Hypothalamus (tissue), 51 donors: Measurements from ENCODE around the gene SCNN1A.

Experiments
- DNase-seq, 51 donors: peaks; one replicate each; lab custom pipeline; 2025; lab: John Stamatoyannopoulos, UW

The SCNN1A gene

DNA sequence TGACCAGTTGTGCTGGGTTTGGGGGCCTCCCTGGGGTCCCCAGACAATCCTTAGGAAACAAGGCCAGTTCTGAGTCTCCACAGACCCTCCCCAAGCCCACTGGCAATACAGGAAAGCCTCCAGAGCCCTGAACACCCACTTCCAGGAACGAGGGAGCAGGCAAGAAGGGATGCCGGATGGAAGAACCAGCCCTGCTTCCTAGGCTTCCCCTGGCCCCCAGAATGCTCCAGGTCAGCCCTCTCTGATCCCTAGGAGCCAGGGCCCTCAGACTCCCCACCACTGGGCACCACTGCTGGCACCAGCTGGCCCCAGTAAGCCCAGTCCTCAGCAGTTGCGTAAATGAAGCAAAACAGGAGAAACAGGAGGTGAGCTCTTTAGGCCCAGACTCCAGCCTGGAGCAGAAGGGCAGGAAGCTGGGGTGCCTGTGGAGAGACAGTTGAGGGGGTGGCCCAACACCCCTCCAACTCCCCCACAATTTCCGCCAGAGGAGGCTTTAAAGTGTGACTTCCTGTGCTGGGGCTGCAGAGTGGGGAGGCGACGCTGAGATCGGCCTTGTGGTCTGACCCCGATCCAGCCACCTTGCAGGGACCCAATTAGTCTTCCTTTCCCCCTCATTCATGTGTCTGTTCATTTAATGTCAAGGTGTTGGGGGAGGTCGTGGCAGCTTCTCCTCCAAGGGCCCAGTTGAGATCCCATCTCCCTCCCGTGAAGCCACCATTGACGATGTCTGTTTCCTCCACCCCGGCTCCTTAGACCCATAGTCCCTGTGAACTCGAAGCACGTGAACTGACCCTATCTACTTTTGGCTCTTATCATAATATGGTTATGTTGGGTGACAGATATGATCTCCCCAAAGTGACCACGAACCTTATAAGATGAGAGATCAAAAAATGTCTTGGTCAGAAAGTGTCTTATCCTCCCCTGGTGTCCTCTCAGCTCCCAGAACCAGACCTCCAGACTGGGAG, 38.2 kb downstream of the SCNN1A start:
- no peak for DNase-seq

DNA sequence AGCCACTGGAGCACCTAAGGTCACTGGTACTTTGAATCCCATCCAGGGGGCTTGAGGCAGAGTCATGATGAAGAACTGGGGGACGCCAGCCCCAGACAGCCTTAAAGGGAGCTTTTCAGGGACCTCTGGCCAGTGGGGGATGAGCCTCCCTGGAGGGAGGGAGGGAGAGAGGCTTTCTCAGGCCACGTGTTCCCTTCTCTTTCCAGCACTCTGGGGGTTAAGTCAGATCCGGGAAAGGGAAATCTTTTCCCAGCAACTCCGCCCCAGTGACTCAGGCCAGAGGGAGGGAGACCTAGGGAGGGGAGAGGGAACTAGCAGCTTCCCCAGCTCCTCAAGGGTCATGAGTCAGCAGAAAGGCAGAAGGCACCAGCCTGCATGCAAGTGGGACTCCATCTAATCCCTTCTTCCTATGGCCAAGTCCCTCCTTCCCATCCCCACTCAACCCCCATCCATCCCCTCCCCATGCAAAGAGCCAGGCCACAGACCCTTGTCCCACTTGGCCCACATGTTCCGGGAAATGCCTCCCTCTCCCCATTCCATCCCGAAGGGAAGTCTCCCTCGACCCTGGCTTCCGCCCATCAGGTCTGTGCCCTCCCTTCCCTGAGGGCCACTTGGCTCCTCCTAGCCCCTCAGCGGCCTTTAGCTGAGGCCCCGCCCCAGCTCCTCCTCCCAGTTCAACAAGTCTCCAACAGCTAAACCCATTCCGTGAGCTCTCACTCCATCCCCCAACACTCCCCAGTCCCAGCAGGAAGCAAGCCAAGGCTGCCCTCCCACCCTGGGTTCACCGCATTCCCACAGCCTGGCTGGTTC, 39.1 kb downstream of the SCNN1A start:
- peak in 47 of 51 donors; percentile 17 to 96 (median 70) for DNase-seq

DNA sequence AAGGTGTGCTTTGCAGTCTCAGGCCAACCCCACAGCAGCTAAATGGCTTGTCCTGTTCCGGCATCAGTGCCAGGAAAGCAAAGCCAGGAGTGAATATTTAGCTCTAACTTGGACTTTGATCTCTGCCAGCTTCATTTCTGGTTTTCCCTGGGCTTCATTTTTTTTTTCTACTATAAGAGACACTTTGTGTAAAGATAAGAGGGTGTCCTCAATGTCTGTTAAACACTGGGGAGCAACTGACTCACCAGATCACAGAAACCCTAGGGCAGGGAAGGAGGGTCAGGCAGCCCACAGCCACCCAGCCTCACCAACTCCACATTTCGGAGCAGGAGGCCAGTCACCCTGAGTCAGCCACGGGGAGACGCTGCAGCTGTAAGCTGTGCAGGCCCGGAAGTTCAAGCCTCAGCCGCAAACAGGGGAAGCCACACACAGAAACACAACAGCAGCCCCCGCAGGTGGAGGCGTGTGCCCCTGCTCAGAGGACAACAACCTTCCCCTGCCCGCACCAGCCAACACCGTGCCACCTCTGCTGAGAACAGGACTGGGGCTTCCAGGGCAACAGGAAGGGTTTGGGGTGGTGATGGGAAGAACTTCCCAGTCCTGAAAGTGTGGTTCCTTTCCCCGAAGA, 39.8 kb downstream of the SCNN1A start:
- DNase-seq = peak in 24 of 51 donors; percentile 9 to 72 (median 36)

DNA sequence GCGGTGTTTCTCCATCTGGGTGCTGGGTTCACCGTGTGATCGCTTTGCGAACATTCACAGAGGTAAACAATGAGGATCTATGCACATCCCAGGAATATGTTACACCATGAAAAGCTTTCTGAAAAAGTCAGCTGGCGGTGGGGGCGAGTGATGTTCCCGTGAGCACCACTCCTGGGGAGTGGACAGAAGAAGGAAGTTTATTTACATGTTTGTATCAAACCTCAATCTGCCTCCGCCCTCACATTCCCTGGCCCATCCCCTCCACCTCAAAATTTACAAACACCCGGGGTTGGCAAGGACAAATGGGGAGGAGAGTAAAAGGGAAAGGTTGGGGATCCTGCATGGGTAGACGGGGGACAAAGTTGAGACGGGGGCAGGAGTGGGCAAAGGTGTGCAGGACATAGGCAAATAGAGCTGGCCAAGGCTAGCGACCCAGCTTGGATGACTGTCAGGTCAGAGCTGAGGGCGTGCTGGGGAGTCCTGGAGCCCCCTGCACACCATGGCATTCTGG, 40.4 kb downstream of the SCNN1A start:
- peak in 2 of 51 donors; percentile 25 to 37 for DNase-seq

DNA sequence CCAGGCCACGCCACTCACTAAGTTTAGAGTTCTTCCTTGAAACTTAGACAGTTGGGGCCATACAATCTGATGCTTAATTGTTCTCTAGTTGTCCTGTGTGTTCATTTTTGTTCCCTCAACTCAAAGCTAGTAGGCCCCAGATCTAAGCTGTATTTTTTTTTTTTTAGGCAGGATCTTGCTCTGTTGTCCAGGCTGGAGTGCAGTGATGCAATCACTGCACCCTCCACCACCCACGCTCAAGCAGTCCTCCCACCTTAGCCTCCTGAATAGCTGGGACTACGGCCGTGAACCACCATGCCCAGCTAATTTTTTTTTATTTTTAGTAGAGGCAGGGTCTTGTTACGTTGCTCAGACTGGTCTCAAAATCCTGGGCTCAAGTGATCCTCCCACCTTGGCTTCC, 41.0 kb downstream of the SCNN1A start:
- DNase-seq = no peak

DNA sequence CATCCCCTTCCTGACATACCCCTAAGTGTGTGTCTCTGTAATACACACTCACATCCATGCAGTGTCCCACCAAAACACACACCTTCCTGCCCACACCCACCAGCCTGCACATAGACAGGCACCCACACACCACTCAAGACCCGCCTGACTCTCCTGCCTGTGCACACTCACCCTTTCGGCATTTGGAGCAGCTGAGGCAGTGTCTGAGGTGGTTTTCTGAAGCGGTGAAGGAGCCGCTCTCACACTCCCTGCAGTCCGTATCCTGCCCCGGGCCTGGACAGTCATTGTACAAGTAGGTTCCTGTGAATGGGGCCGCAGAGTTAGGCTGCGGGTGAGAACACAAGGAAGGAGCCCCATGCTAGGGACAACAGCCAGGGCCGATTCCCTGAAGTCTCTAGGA, 41.8 kb downstream of the SCNN1A start:
- no peak for DNase-seq

DNA sequence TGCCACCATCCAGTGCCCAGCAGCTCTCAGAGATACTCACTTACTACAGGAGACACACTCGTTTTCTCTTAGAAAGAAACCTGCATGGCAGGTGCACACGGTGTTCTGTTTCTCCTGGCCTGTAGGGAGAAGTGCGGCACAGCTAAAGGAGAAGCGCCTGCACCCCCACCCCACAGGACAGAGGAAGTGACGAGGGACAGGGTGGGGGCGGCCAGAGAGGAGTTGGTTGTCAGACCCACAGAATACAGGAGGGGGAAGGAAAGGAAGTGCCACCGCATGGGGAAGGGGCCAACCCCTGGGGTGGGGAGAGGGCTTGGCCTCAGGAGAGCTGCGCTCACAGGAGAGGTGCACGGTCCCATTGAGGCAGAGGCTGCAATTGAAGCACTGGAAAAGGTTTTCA, 42.3 kb downstream of the SCNN1A start:
- peak in 3 of 51 donors; percentile 15 to 19 (median 19) for DNase-seq

DNA sequence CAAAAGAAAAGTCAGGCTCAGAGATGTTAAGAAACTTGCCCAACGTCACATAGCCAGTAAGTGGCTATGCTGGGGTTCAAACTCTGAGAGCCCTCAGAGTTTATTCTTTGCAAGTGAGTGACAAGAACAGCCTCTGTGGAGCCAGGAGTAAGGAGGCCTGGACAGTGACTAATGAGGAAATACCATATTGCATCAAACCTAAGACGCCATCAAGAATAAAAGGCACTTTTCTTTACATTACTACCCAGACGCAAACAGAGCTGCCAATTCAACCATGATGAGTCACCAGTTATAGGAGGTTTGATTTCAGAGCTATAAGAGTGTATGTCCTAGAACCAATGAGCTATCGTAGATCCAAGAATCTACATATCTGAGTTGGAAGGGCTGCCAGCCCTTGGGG, 42.9 kb downstream of the SCNN1A start:
- no peak for DNase-seq

DNA sequence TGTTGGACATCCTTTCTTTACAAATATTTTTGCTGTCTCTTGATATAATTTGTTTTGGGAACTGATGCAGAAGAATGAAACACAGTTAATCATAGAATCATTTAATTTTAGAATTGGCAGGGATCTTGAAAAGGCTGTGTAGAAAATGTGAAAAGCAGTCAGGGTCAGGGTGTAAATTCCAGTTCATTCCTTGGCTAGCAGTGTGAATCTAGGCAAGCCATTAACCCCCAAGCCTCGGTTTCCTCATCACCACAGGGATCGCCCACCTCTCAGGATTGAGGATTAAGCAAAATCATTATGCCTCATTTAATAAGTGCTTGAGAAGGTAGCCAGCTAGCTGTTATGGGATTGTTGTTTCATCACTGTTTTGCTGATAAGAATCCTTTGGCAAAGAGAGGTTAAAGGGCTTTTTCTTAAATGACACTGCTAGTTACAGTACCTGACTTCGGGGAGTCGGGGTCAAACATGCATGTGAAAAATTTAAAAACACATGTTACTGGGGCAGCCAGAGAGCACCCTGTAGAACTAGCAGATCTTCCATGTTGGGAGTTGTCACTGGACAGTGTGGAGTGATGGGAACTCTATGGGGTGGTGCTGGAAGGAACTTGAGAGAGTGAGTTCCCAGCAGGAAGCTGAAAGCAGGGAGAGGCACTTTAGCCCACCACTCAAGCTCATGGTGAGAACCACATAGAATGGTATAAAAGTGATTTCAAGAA, 44.2 kb downstream of the SCNN1A start:
- no peak for DNase-seq

DNA sequence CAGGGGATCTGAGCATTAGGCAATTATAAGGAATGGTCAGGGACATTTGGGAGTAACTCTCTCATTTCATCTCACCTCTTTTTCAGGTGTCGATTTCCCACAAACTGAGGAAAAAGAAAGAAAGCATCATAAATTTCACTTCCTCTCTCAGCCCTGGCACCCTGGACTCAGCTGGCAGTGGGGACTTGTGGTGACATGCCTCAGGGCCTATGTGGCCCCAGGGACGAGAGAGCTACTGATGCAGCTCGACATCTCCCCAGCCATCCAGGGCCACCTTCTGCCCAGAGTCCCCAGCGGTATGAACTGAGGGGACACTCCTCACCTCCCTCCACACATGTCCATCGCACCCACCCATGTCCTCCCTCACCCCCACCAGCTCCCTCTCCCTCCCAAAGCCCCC, 45.2 kb downstream of the SCNN1A start:
- DNase-seq = no peak

DNA sequence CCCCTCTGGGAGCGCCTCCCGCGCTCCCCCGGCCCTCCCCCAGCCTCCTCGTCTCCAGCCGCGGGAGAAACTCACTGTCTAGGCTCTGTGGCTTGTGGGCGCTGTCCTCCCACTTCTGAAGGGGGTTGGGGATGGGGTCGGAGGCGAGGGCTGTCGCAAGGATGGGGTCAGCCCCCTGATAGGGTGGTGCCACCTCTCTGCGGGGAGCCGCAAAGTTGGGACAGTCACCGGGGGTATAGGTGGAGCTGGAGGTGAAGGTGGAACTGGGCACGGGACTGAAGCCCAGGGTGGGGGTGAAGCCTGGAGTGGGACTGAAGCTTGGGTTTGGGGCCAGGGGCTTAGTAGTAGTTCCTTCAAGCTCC, 45.7 kb downstream of the SCNN1A start:
- DNase-seq = no peak

DNA sequence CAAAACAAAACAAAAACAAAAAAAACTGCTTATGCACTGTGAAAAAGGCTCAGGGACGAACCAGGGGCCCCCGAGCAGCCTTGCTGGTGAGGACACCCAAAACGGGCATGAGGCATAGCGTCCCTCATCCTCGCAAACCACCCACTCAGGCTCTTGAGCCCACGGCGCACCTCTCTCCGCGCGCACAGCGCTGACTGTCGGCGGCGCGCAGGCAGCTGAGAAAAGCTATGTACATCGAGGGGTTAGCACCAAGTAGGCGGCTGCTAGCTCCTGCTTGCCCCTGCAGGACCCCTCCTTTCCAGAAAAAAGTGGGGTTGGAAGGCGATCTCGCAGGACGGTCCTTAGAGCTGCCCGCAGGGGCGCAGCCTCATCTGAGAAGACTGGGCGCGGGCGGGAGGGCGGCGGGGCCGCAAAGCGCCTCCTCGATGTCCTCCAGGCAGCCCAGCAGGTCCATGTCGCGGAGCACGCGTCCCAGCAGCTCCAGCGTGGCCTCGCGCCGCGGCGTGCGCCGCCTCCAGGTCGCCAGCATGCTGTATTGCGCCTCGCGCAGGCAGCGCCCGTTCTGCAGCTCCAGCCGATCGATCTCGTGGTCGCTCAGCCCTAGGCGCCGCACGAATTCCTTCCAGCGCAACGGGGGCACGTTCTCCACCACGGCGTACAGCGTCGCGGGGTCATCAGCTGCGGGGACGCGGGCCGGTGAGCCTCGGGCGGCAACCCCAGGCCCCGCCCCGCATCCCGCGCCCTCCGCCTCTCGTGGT, 46.2 kb downstream of the SCNN1A start:
- DNase-seq = peak in 5 of 51 donors; percentile 16 to 35 (median 19)

DNA sequence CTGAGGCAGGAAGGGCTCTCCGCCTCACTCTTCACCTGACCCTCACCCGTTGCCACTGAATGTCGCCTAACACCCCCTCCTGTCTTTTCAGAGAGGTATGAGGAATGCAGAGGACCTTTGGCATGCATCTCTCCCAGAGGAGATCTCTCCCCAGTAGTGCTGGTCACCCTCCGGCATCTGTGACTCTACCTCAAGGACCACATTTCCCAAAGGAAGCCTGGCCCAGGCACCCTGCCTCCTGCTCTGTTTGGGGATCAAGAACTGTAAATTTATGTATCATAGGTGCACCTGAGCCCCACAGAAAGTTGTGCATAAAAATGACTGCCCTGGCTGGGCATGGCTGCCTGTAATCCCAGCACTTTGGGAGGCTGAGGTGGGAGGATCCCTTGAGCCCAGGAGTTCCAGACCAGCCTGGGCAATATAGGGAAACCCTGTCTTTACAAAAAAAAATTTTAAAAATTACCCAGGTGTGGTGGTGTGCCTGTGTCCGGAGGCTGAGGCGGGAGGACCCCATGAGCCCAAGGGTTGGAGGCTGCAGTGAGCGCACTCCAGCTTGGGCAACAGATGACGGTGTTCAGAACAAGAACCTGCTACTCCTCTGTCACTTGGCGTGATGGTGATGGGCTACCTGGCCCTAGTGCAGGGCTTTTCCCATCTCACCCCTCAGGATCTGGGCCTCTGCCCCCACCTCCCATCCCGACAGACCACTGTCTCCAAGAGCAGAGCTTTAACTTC, 47.2 kb downstream of the SCNN1A start:
- DNase-seq = no peak

DNA sequence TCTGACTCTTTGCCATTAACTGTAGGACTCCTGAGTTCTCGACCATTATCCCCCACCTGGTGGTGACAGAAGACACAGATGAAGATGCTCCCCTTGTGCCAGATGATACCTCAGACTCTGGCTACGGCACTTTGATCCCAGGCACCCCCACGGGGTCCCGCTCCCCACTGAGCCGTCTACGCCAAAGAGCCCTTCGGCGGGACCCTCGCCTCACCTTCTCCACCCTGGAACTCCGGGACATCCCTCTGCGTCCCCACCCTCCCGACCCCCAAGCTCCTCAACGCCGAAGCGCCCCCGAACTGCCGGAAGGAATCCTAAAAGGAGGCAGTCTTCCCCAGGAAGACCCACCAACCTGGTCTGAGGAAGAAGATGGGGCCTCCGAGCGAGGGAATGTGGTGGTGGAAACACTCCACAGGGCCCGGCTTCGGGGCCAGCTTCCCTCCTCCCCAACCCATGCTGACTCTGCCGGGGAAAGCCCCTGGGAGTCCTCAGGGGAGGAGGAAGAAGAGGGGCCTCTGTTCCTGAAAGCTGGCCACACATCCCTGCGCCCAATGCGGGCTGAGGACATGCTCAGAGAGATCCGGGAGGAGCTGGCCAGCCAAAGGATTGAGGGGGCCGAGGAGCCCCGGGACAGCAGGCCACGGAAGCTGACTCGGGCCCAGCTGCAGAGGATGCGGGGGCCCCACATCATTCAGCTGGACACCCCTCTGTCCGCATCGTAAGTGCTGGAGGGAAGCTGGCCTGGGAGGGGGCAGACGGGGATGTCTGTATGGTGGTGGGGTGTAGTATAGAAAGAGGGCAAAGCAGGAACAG, 47.9 kb downstream of the SCNN1A start:
- DNase-seq = no peak

DNA sequence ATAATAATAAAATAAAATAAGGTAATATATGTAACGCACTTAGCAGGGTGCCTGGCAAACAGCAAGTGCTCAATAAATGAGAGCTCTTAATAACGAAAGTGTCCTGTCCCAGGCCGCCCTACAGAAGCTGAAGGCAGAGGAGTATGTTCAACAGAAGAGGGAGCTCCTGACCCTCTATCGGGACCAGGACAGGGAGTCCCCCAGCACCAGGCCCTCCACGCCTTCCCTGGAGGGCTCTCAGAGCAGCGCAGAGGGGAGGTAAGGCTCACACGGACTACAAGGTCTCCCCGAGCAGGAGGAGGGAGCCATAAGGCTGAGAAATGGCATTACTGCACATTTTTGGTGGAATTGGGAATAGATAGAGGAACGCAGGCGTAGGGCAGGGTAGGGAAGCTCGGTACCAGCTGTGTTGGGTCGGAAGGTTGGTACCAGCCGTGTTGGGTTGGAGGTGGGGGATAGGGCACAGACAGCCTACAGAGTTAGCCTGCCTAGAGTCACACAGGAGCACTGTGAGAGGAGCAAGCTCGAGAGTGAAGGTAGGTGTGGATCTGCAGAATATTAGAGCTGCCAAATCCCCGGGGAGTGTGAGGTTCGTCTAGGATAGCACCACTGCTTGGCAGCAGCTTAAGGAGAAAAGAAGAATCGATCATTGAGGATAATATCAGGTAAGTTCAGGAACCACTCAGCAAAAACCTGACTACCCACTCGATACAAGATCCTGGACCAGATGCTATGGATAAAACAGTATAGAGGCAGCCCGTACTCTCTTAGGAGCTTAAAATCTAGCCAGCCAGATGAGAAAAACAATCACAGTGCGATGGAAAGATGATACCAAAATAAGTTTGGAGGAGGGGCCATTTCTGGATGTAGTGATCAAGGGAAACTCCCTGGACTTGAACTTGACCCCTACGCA, 48.8 kb downstream of the SCNN1A start:
- DNase-seq = peak in 3 of 51 donors; percentile 15 to 24 (median 17)

DNA sequence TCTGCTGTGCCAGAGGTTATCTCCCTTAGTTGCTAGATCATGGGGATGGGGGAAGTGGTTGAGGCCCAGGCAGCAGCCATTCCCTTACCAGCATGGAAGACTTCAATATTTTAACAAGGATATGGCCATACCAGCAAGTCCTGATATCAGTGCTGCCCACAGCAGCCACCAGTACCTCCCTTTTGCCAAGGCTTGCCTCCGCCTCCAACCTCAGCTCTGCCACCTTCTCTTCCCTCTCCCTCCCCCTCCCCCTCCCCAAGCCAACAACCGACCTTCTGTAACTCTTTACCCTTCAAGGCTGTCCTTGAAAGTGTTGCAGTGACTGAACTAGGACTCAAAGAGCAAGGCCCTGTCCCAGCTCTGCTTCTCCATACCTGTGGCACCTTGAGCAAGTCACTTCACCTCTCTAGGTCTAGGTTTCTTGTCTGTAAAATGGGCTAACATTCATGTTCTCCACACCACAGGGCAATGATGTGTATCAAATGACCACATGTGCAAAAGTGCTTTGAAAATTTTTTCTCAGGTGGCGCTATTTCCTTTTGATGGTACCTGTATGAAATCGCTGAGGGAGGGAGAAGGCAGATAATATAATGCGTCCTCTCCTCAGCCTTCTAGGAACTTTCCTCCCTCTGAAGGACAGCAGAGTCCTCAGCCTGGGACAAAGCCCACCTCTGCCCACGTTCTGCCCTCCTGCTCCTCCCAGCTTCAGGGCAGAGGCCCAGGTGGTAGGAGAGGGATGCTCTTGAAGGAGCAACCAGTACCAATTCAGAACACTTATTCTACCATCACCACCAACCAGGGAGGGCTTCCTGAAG, 50.2 kb downstream of the SCNN1A start:
- no peak for DNase-seq
